Measurements from ENCODE around the gene SLC27A2.

GRCh38 chr15:50250760-50251394 lies 68.9 kb downstream of the SLC27A2 start:
- TF ChIP-seq CTCF (IDR thresholded peaks at IDR 0.05; ENCODE audit: low read depth, low read length) (no peak), MAX (IDR thresholded peaks at IDR 0.05; ENCODE audit: low read depth, low read length) (no peak), POLR2A (IDR thresholded peaks at IDR 0.05; ENCODE audit: extremely low read depth, insufficient read length) (no peak), MYC (IDR thresholded peaks at IDR 0.05; ENCODE audit: low read depth, low read length) (no peak)
